Hepatocyte (in vitro differentiated cells): ENCODE measurements around the gene PLS3. TPM values are rescaled to one million over a fixed set of nuclear protein-coding genes. Genes with fewer than 3 reads are reported as not detected.

Experiments used
- DNase-seq: peaks from one replicate; pipeline ENCODE4 v3.0.0-alpha.2; 2016; ENCODE audit warnings: low spot score
- H2AFZ ChIP-seq: fragments of 200-600 bp; sonication (generic); 2 replicates; pipeline ENCODE4 v1.6.0; 2016; ENCODE audit warnings: antibody characterized with exemption, mild to moderate bottlenecking
- H3K27ac ChIP-seq: fragments of 200-600 bp; sonication (generic); 2 replicates; pipeline ENCODE4 v1.5.1; 2016; ENCODE audit warnings: mild to moderate bottlenecking
- H3K27me3 ChIP-seq: fragments of 200-600 bp; sonication (generic); 2 replicates; pipeline ENCODE4 v1.6.1; 2016
- H3K36me3 ChIP-seq: fragments of 200-600 bp; sonication (generic); replicated peaks from 2 replicates; pipeline ENCODE4 v1.5.1; 2016; ENCODE audit warnings: low read depth; ENCODE audit not compliant: insufficient read depth
- H3K4me1 ChIP-seq: fragments of 200-600 bp; sonication (generic); 2 replicates; pipeline ENCODE4 v1.5.1; 2016; ENCODE audit warnings: mild to moderate bottlenecking, moderate library complexity; ENCODE audit not compliant: insufficient read depth
- H3K4me2 ChIP-seq: fragments of 200-600 bp; sonication (generic); 2 replicates; pipeline ENCODE4 v1.6.0; 2016
- H3K4me3 ChIP-seq: fragments of 200-600 bp; sonication (generic); 2 replicates; pipeline ENCODE4 v1.5.1; 2016; ENCODE audit warnings: mild to moderate bottlenecking
- H3K79me2 ChIP-seq: fragments of 200-600 bp; sonication (generic); 2 replicates; pipeline ENCODE4 v1.6.0; 2017; ENCODE audit warnings: mild to moderate bottlenecking
- H3K9me2 ChIP-seq: fragments of 200-600 bp; sonication (generic); replicated peaks from 2 replicates; pipeline ENCODE4 v1.6.0; 2017; ENCODE audit warnings: mild to moderate bottlenecking; ENCODE audit not compliant: insufficient read depth
- H3K9me3 ChIP-seq: fragments of 200-600 bp; sonication (generic); 2 replicates; pipeline ENCODE4 v1.5.1; 2016; ENCODE audit warnings: low read depth, mild to moderate bottlenecking
- H4K20me1 ChIP-seq: fragments of 200-600 bp; sonication (generic); 2 replicates; pipeline ENCODE4 v1.6.0; 2016; ENCODE audit warnings: mild to moderate bottlenecking; ENCODE audit not compliant: insufficient read depth, poor library complexity, severe bottlenecking
- EZH2 ChIP-seq: fragments of 200-600 bp; sonication (generic); IDR thresholded peaks from 2 replicates; pipeline ENCODE4 v1.6.1; 2016; ENCODE audit warnings: antibody characterized with exemption, mild to moderate bottlenecking, borderline replicate concordance
- EZH2phosphoT487 ChIP-seq: fragments of 200-600 bp; sonication (generic); IDR thresholded peaks from one replicate; pipeline ENCODE4 v1.6.1; 2018; ENCODE audit warnings: antibody characterized with exemption, mild to moderate bottlenecking, low read depth, moderate library complexity; ENCODE audit not compliant: unreplicated experiment, severe bottlenecking
- WGBS: methylation state at CpG from one replicate; pipeline ENCODE4 v1.1.6; 2016; ENCODE audit warnings: low lambda C conversion rate; ENCODE audit errors: missing lambda C conversion rate; 5-methylcytosine and 5-hydroxymethylcytosine counted together
- polyA plus RNA-seq: library from polyadenylated mRNA; unstranded; fragments of >200 nt; fragmentation: Nextera tagmentation; extraction: Ambion mirVana; gene quantifications from 2 replicates; pipeline ENCODE4 v1.2.1, GENCODE V29; 2016
- total RNA-seq: library from RNA; depleted of rRNA; stranded (reverse); fragments of >200 nt; gene quantifications from 2 replicates; pipeline ENCODE4 v1.2.3, GENCODE V29; 2014
- TF ChIP-seq, protein P1 (sequence below): fragments of 200-600 bp; sonication (generic); IDR thresholded peaks from 2 replicates; pipeline ENCODE4 v1.5.1; 2016; ENCODE audit warnings: antibody characterized with exemption, mild to moderate bottlenecking; ENCODE audit not compliant: poor library complexity

Gene PLS3
- total and polyA plus RNA-seq, 2 experiments from 2014 or later = 277 to 361 TPM

DNA sequence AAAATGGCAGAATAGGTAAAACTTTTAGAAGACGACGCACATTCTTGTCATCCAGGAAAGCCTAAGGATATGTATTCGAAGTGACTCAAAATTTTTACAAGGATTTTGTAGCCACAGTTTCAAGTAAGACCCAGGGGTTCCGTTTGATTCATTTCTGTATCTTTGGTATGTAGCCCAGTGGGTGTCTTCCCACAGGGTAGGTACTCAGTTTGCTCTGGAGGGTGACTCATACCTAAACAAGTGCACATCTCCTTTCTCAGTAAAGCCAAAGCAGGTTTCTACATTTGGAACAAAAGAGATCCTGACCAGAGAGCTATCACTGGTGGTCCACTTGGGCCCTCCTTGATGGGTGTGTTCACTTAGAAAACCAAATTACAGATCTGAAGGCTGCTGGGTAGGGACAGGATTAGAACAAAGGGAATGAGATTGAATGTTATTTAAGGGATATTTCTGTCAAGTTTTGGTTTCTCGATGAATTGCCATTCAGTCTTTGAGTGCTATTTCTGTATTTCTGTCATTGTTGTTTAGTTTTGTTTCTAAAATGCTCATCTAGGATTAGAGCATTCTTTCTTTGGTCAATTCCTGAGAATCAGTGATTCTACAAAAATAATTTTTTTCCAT is 56.1 kb downstream of the PLS3 start:
- Histone ChIP-seq H4K20me1 (no peaks in the 10 kb centered on the region), H3K4me2 (no peak overlapping the region), H2AFZ (no peak overlapping the region), H3K9me2 (no peaks in the 10 kb centered on the region), H3K79me2 (peaks cover 55% of the 10 kb centered on the region), H3K36me3 (no peaks in the 10 kb centered on the region), H3K4me1 (peaks cover 8% of the 10 kb centered on the region), H3K27ac (peak overlapping the region; percentile 81), H3K4me3 (no peak overlapping the region), H3K9me3 (no peaks in the 10 kb centered on the region), H3K27me3 (no peaks in the 10 kb centered on the region)
- DNase-seq = peak; percentile 10
- TF ChIP-seq, protein P1, sequence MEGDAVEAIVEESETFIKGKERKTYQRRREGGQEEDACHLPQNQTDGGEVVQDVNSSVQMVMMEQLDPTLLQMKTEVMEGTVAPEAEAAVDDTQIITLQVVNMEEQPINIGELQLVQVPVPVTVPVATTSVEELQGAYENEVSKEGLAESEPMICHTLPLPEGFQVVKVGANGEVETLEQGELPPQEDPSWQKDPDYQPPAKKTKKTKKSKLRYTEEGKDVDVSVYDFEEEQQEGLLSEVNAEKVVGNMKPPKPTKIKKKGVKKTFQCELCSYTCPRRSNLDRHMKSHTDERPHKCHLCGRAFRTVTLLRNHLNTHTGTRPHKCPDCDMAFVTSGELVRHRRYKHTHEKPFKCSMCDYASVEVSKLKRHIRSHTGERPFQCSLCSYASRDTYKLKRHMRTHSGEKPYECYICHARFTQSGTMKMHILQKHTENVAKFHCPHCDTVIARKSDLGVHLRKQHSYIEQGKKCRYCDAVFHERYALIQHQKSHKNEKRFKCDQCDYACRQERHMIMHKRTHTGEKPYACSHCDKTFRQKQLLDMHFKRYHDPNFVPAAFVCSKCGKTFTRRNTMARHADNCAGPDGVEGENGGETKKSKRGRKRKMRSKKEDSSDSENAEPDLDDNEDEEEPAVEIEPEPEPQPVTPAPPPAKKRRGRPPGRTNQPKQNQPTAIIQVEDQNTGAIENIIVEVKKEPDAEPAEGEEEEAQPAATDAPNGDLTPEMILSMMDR = no peak
- TF ChIP-seq EZH2 (no peak), EZH2phosphoT487 (no peak)
- WGBS = 76% methylated on average over 5 of the region's 5 CpGs

DNA sequence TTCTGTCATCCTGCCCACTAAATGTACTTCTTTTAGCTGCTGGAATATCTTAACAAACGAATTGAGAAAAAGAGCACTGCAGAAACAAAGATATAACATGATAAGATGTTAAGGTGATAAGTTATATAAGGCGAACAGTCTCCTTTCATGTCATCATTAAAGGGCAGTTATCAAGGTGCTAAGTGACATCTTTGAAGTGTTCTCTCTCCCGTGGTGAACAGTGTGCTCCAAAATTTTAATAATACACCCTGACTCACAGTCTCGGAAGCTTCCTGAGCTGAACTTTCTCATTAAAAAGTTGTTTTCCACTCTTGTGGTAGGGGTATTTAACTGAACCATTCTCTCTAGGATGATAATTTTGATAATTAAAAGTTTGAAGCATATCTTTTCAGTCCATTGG is 61.6 kb downstream of the PLS3 start:
- H3K9me2 ChIP-seq = no peaks in the 10 kb centered on the region
- H3K27me3 ChIP-seq = no peaks in the 10 kb centered on the region
- no peaks in the 10 kb centered on the region for H3K4me1 ChIP-seq
- H3K79me2 ChIP-seq = peaks cover 48% of the 10 kb centered on the region
- no peaks in the 10 kb centered on the region for H3K36me3 ChIP-seq
- TF ChIP-seq EZH2phosphoT487 (no peak), EZH2 (no peak)
- TF ChIP-seq, protein P1 = no peak
- 70% methylated on average over 4 of the region's 4 CpGs for WGBS
- DNase-seq = no peak
- H2AFZ ChIP-seq = no peak overlapping the region
- no peaks in the 10 kb centered on the region for H4K20me1 ChIP-seq
- H3K4me2 ChIP-seq = no peak overlapping the region
- H3K4me3 ChIP-seq = no peak overlapping the region
- no peak overlapping the region for H3K27ac ChIP-seq
- no peaks in the 10 kb centered on the region for H3K9me3 ChIP-seq

DNA sequence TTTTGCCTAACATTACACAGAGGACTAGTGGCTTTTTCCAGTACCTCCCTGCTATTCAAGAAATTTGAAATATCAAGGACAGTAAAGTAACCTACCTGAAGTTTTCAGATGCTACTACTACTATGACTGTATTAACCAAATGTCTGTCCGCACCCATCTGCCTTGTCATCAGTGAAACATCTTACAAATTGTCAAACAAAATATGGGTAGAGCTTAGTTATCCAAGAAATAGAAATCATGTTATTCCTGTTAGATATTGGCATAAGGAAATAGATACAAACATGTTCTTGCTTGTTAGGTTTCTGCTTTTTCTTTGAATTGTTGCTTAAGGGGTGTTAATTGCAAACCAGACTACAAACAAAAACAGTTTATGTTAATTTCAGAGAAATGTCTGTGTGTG is 63.9 kb downstream of the PLS3 start:
- WGBS = 97% methylated on average over 1 of the region's 1 CpG
- no peaks in the 10 kb centered on the region for H3K27me3 ChIP-seq
- H4K20me1 ChIP-seq = no peaks in the 10 kb centered on the region

More for the DNA sequence above, 63.9 kb downstream of the PLS3 start:
- Histone ChIP-seq H3K4me3 (no peak overlapping the region), H3K4me2 (no peak overlapping the region), H3K4me1 (no peaks in the 10 kb centered on the region), H3K36me3 (no peaks in the 10 kb centered on the region), H3K9me3 (no peaks in the 10 kb centered on the region), H3K79me2 (peaks cover 29% of the 10 kb centered on the region), H3K9me2 (no peaks in the 10 kb centered on the region), H3K27ac (no peak overlapping the region), H2AFZ (no peak overlapping the region)
- no peak for DNase-seq
- TF ChIP-seq EZH2phosphoT487 (no peak), EZH2 (no peak)
- TF ChIP-seq, protein P1 = no peak
